Superior temporal gyrus (tissue), 1 donor: ENCODE measurements around the gene CRTC3.
A peak's percentile ranks its signal among the peaks of the same experiment; 100 is the strongest.
"Not testable (repeated sequence)": the region's sequence is repeated elsewhere in the genome, so short reads cannot be mapped to it uniquely, and the experiment has no call there.

Source experiments
- DNase-seq: peaks from one replicate; pipeline ENCODE4 v3.0.0-alpha.2; 2016; ENCODE audit errors: extremely low spot score

Gene CRTC3

GRCh38 chr15:90523373-90523772, 6.3 kb upstream of the CRTC3 start:
- no peak for DNase-seq

DNA sequence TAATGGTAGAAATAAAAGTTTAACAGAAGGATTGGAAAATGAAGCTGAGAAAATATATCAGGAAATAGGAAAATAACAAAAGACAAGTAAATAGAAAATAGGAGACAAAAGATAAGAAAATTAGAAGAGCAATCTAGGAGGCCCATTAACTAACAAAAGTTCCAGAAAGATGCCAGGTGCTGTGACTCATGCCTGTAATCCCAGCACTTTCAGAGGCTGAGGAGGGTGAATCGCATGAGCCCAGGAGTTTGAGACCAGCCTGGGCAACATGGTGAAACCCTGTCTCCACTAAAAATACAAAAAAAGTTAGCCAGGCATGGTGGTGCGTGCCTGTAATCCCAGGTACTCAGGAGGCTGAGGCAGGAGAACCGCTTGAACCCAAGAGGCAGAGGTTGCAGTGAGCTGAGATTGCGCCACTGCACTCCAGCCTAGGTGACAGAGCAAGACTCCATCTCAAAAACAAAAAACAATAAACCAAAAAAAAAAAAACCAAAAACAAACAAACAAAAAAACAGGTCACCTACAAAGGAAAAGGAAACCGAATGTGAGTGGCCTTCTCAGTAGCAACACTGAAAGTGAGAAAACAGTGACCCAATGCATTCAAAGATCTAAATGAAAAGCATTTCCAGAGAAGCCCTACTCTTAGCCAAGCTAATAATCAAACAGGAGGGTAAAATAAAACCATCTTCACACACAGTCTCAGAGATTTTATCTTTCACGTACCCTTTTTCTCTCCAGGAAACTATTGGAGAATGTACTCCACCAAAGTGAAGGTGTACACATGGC, 5.5 kb upstream of the CRTC3 start:
- not testable (repeated sequence) for DNase-seq

GRCh38 chr15:90529011-90529370, 732 bp upstream of the CRTC3 start:
- no peak for DNase-seq

DNA sequence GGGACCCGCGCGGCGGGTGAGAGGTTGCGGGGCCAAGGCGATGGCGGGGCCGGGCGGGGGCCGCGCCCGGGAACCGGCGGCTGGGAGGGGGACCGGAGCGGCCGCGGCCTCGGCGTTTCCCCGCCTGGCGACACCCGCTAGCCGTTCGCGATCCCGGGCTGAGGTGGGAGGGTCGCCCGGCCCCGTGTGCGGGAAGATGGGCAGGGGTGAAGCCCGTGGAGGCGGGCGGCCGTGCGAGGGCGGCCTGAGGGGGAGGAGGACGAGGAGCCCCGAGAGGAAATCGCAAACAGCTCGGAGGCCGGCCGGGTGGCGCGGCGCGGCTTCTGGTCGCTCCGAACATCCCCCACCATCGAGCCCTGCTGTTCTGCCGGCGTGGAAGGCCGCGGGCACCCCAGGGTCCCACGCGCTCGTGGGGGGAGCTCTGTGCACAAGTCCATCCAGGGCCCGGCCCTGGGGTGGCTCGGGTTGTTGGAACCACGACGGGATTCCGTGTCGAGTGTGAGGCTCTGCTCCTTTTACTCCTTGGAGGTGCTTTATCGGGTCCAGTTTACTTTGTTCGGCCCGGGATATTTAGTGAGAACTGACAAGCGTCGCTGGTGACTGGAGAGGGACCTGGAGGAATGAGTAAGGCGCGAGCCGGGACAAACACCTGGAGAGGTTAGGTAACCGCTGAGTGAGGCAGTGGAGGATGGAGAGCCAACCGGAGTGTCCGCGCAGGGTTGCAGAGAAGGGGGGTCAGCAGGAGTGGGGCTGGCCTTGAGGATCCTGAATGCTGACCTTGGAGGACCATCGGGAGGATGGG, 728 bp downstream of the CRTC3 start:
- DNase-seq = peak; percentile 57

DNA sequence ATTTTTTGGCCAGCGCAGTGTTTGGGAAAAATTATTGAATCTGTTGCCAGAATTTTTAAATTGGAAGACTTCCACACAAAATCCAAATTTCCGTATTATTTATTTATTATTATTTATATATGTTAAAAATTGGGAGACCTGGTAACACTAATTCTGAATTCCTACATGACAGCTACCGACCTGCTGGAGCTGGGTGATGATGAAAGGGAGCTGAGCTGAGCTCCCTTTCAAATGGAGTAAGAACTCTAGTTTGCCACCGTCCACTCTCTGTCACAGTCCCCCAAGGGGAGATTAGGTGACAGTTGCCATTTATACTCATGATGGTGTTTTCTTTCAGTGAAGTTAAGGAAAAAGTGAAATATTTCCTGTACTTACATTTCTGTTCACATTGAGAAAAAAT, 1.4 kb downstream of the CRTC3 start:
- DNase-seq = no peak

GRCh38 chr15:90535254-90535653, 5.5 kb downstream of the CRTC3 start:
- DNase-seq = no peak

GRCh38 chr15:90539789-90540188, 10.1 kb downstream of the CRTC3 start:
- DNase-seq = no peak

DNA sequence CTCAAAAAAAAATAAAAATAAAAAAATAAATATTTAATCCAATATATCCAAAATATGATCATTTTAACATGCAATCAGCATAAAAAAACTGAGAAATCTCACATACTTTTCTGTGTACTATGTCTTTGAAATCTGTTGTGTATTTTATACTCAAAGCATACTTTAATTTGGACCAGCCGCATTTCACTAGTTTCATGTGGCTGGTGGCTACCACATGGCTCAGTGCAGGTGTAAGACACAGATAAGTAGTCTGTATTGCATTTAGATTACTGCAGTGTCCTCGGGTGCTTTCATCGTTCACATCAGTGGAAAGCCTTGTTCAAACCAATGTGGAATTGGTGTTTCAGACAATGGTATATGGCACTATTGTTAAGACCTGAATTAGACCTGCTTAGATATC, 11.0 kb downstream of the CRTC3 start:
- DNase-seq = no peak

GRCh38 chr15:90545095-90545494, 15.4 kb downstream of the CRTC3 start:
- no peak for DNase-seq

DNA sequence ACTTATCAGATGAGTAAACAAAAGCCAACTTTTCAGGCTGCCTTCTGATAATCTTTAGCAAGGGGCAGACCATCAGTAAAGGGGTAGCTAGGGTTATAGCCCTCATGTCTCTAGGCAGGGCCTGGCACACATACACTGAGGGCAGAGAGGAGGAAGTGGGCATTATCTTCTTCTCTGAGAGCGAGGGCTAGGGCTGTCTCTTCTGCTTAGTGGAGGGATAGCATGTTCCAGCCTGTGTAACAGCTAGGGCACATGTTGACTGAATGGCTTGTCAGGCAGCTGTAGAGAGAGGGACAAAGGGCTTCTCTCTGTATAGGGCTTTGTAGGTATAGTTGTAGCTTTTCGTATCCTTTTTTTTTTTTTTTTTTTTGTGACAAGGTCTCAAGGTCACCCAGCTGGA, 17.8 kb downstream of the CRTC3 start:
- DNase-seq = no peak

- no peak for DNase-seq
Observed at GRCh38 chr15:90550919-90551318, 21.2 kb downstream of the CRTC3 start.

- no peak for DNase-seq
Observed at GRCh38 chr15:90552162-90552928, 22.6 kb downstream of the CRTC3 start.

DNA sequence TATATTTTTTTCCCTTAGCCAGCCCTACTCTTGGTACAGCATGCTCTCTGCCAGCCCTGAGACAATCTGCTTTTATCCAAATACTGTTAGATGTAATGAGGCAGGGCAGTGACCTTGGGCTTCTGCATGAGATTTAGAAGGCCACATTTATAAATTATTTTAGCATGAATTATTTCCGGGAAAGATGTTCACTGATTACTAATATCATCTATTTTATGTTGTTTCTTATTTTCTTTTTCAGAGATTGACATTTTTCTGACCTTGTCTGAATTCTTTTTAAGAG, 23.1 kb downstream of the CRTC3 start:
- DNase-seq = no peak

- DNase-seq = peak; percentile 88
Observed at GRCh38 chr15:90553248-90553745, 23.6 kb downstream of the CRTC3 start.

GRCh38 chr15:90557186-90558084, 27.7 kb downstream of the CRTC3 start:
- peak; percentile 86 for DNase-seq

DNA sequence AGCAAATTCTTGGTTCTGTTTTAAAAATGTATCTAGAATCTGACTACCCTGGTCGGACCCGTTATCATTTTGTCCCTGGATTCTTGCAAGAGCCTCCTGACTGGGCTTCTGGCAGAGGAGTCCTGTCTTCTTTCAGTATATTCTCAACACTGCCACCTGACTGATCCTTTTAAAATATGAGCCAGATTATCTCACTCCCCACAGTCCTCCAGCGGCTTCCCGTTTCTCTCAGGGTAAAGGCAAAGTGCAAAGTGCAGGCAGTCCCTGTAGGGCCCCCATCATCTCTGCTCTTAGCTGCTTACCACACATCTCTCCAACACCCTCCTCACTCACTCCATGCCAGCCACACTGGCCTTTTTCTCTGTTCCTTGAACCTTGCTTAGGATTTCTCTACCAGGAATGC, 28.4 kb downstream of the CRTC3 start:
- no peak for DNase-seq

DNA sequence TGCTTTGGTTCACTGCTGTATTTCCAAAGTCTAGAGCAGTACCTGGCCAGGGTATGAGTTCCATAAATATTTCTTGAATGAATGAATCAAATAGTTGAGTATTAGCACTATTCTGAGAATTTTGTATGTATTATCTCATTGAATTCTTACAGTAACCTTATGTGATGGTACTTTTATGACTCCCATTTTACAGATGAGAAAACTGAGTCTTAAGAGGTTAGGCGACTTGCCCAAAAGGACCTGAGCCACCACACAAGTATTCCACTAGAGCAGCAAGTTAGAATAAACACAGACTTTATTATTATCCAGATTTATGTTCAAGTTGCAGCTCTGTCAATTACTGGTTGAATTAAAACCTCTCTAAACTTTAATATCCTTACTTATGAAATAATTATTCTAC, 29.4 kb downstream of the CRTC3 start:
- no peak for DNase-seq

DNA sequence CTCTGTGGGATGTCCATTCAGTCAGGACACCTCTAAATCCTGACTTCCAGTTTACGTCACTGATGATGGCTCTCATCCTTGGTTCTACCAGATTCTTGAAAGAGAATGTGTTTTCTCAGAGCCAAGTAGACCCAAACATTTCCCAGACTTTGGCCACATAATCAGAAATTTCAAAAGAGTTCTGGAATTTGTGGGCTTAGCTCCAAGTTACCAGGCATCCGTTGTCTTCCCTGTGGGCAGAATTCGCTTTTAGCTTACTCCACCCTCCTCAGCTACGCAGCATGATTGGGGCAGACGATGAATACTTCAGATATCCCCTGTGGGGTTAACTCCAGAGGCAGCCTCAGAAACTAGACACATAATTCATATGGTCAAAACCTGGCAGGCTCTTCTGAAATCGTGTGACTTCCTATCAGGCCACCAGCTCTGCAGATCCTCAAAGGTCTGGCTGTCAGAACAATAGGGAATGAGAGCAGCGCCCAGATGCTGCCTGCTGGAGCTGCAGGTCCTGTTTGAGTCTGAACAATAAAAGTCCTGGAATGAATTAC, 30.6 kb downstream of the CRTC3 start:
- peak; percentile 50 for DNase-seq

DNA sequence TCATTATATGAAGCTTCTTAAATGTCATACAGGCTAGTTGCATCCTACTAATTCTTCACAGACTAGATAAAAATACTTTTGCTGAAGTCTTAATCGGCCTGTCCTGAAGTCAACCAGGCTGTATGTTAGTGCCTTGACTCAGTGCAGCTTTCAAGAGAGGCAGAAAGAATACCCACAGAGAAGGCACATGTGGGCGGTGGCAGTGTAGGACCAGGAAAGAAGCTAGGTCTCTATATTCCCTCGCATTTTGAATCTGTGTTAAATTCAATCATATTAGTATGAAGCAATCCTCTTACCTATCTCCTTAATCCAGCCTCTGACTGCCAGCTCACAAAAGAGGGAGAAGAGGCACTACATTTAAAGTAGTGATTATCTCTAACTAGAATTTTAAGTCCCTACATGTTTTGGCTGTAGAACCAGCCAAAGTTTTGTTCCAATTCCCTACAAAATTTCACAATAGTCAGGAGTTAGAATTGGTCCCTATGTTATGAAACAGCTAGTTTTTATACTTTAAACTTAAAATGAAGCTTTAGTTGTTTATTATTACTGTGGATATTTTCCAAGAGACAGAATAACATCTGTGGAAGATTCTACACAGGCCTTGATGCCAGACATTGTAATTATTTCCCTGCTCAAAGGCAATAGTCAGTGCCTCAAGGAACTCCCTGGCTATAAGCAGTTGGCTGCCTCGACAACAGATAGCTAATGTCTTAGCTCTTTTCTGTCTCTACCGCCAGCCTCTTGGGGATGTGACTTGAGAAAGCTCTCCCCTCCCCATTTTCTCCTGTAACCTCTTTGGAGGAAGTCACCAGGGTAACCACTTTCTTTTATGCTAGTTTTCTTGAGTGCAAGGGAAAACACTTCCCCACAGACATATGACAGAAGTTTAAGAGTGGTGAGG, 31.9 kb downstream of the CRTC3 start:
- DNase-seq = peak; percentile 46

GRCh38 chr15:90562669-90563068, 32.9 kb downstream of the CRTC3 start:
- DNase-seq = no peak
